Measurements from ENCODE around the gene TRMT2B. TPM values are rescaled to one million over a fixed set of nuclear protein-coding genes. Genes with fewer than 3 reads are reported as not detected.

TRMT2B gene
- total and polyA plus RNA-seq, 10 of the 15 experiments (the other 5 are each of a cell fraction or from before 2014, with no cell fraction given), result 2.5 to 14.2 (median 11.5) TPM

DNA sequence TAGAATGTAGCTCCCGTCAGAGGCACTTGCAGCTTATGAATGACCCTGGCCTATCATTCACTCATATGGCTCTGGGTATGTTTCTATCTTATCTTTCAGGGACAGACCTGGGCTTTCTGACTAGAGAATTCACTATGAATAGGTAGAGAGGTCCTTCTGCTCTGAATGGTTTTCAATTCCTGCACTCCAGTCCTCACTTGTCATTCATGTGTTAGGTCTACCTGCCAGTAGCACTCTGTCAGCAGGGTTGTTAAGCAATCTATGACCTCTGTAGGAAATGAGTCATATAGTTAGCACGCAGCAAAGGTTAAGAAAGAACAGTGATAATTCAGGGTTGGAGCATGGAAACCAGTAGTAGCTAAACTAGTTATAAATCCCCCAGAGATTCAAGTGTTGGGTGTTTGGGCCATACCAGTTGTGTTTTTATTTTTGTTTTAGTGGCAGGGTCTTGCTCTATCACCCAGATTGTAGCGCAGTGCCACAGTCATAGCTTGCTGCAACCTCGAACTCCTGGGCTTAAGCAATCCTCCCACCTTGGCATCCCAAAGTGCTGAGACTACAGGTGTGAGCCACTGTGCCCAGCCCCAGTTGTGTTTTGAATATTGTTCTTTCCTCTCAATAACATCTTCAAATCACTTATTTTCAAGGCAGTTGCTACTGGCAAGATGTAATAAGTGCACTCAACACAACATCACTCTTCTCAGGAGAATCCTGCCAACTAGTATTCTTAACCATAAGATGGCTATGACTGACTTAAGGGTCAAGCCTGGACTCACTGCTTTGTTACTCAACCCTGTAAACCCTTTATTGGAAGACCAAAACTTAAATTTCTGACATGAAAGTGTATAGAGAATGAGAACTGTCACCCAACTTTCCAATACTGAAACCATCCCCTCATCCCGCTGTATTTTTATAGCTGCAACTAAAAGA lies 57.3 kb downstream of the TRMT2B start:
- POLR2A ChIA-PET, result interaction anchor here (0.5 to 1.2 kb wide), 2 partner anchors 63 to 355 kb away, joined by 3 to 4 read pairs; no protein-coding TSS in a partner anchor
- SMC1A ChIA-PET (ENCODE audit: uncharacterized antibody, unreplicated experiment), result interaction anchor here (1.4 kb wide), 1 partner anchor 17 kb away, joined by 6 read pairs; no protein-coding TSS in a partner anchor
- whole genome bisulfite sequencing (ENCODE audit: insufficient coverage, insufficient replicate concordance, low lambda C conversion rate, missing lambda C conversion rate), result 35% methylated on average over 5 of the region's 5 CpGs
- in situ Hi-C loops (cut with MboI) (no loop called here), intact Hi-C loops (cut with micrococcal nuclease; ENCODE audit: unreplicated experiment) (no loop called here)
- Histone ChIP-seq H2AFZ (ENCODE audit: control insufficient read depth, low read depth, low read length) (no peak overlapping the region), H3K79me2 (ENCODE audit: control insufficient read depth, insufficient read depth, low read length) (no peaks in the 10 kb centered on the region), H3K36me3 (ENCODE audit: control insufficient read depth in 2 of 2, insufficient read depth in 2 of 2, low read length in 1 of 2) (no peaks in the 10 kb centered on the region), H3K27ac (ENCODE audit: control insufficient read depth, insufficient read depth) (no peak overlapping the region), H3K27me3 (replicated peaks in 1 of 2; ENCODE audit: control insufficient read depth in 2 of 2, insufficient read depth in 2 of 2, low read length in 1 of 2) (no peaks in the 10 kb centered on the region), H3K4me2 (ENCODE audit: control insufficient read depth, insufficient read depth) (no peak overlapping the region), H3K9ac (ENCODE audit: control insufficient read depth, insufficient read depth, low read length) (no peak overlapping the region), H3K4me3 (no peak overlapping the region), H3K4me1 (ENCODE audit: control insufficient read depth, insufficient read depth, low read length) (peaks cover 6% of the 10 kb centered on the region), H4K20me1 (ENCODE audit: control insufficient read depth, insufficient read depth) (no peaks in the 10 kb centered on the region), H3K9me3 (replicated peaks; ENCODE audit: control insufficient read depth, insufficient read depth, low read length) (no peaks in the 10 kb centered on the region)
- RAD21 ChIA-PET (ENCODE audit: unreplicated experiment), result no interaction called here
- CTCF ChIA-PET, result no interaction called here
- DNase-seq (ENCODE audit: low read depth, low spot score) (peak; percentile 8), FAIRE-seq (no peak), ATAC-seq (peak; percentile 93)
- TF ChIP-seq, protein P1, sequence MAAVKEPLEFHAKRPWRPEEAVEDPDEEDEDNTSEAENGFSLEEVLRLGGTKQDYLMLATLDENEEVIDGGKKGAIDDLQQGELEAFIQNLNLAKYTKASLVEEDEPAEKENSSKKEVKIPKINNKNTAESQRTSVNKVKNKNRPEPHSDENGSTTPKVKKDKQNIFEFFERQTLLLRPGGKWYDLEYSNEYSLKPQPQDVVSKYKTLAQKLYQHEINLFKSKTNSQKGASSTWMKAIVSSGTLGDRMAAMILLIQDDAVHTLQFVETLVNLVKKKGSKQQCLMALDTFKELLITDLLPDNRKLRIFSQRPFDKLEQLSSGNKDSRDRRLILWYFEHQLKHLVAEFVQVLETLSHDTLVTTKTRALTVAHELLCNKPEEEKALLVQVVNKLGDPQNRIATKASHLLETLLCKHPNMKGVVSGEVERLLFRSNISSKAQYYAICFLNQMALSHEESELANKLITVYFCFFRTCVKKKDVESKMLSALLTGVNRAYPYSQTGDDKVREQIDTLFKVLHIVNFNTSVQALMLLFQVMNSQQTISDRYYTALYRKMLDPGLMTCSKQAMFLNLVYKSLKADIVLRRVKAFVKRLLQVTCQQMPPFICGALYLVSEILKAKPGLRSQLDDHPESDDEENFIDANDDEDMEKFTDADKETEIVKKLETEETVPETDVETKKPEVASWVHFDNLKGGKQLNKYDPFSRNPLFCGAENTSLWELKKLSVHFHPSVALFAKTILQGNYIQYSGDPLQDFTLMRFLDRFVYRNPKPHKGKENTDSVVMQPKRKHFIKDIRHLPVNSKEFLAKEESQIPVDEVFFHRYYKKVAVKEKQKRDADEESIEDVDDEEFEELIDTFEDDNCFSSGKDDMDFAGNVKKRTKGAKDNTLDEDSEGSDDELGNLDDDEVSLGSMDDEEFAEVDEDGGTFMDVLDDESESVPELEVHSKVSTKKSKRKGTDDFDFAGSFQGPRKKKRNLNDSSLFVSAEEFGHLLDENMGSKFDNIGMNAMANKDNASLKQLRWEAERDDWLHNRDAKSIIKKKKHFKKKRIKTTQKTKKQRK (IDR thresholded peaks at IDR 0.05; ENCODE audit: low read depth, low read length), result no peak
- TF ChIP-seq WRNIP1 (IDR thresholded peaks at IDR 0.05; ENCODE audit: borderline replicate concordance, low read depth, low read length) (no peak), FOXK2 (IDR thresholded peaks at IDR 0.05) (no peak), JUNB (IDR thresholded peaks at IDR 0.05) (peak; percentile 41; the same call in 1 of the 2 replicates), CBX3 (IDR thresholded peaks at IDR 0.05; ENCODE audit: borderline replicate concordance, low read depth) (no peak), MEF2B (IDR thresholded peaks at IDR 0.05; ENCODE audit: partially characterized antibody, poor library complexity, severe bottlenecking) (peak; percentile 41), BHLHE40 (IDR thresholded peaks at IDR 0.05; ENCODE audit: borderline replicate concordance in 1 of 2, low read depth in 2 of 2, low read length in 1 of 2) (no peak), CBFB (IDR thresholded peaks at IDR 0.05; ENCODE audit: low read depth) (no peak), TCF3 (IDR thresholded peaks at IDR 0.05; ENCODE audit: borderline replicate concordance, insufficient read depth, low read depth, low read length) (no peak), STAT3 (IDR thresholded peaks at IDR 0.05; ENCODE audit: low read depth, low read length) (no peak)
- TF ChIP-seq, protein P2, sequence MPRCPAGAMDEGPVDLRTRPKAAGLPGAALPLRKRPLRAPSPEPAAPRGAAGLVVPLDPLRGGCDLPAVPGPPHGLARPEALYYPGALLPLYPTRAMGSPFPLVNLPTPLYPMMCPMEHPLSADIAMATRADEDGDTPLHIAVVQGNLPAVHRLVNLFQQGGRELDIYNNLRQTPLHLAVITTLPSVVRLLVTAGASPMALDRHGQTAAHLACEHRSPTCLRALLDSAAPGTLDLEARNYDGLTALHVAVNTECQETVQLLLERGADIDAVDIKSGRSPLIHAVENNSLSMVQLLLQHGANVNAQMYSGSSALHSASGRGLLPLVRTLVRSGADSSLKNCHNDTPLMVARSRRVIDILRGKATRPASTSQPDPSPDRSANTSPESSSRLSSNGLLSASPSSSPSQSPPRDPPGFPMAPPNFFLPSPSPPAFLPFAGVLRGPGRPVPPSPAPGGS (IDR thresholded peaks at IDR 0.05; ENCODE audit: borderline replicate concordance, insufficient read depth, low read depth, low read length, poor library complexity, severe bottlenecking), result no peak
- no TSS peak for BruUV-seq (replicated peaks)

All from GM12878 (cell line).